ENCODE data around the gene WWC2. TPM values are rescaled to one million over a fixed set of nuclear protein-coding genes. Genes with fewer than 3 reads are reported as not detected.

WWC2 gene
- total RNA-seq, 4 donors from 2014 or later = 24.3 to 50.7 (median 41.8) TPM

DNA sequence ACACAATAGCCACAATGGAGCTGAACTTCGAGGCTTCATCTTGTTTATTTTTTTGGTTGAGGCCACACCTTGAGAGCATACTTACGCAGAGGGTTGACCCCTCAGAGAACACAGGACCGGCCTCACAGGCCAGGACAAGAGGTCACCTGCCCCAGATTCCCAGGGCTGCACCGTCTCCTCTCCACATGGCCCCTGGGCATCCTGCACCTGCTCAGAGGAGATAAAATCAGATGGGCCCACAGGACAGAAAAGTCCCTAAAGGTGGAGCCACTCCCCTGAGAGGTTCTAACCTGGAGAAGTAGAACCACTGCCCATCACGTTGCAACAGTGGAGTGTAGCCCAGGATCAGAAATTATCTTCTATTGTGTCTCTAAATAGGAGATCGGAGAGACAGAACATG, 224.2 kb downstream of the WWC2 start:
- TF ChIP-seq CTCF (IDR thresholded peaks at IDR 0.05; ENCODE audit: low read depth) = no peak

DNA sequence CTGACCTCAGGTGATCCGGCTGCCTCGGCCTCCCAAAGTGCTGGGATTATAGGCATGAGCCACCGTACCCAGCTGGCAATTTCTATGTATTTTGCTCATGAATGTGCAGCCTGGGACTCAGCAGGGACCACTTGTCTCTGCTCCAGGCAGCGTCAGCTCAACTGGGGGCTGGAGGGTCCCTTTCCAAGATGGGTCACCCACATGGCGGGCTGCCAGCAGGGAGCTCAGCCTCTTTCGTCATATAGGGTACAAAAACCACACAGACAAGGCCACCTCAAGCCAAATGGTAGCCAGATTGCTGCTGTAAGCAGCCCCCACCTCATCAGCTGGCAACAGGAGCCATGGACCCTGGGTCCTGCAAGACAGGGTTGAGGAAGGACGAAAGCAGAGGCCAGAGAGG, 225.6 kb downstream of the WWC2 start:
- no peak for TF ChIP-seq CTCF (IDR thresholded peaks at IDR 0.05; ENCODE audit: low read depth)

- no peak for TF ChIP-seq CTCF (IDR thresholded peaks at IDR 0.05; ENCODE audit: low read depth)
Observed at GRCh38 chr4:183326853-183327252, 227.8 kb downstream of the WWC2 start.

- TF ChIP-seq CTCF (IDR thresholded peaks at IDR 0.05; ENCODE audit: low read depth) = no peak
Observed at GRCh38 chr4:183327827-183328226, 228.8 kb downstream of the WWC2 start.

GRCh38 chr4:183328832-183329231, 229.8 kb downstream of the WWC2 start:
- no peak for TF ChIP-seq CTCF (IDR thresholded peaks at IDR 0.05; ENCODE audit: low read depth)

- TF ChIP-seq CTCF (IDR thresholded peaks at IDR 0.05; ENCODE audit: low read depth) = no peak
Observed at GRCh38 chr4:183329244-183329643, 230.2 kb downstream of the WWC2 start.

GRCh38 chr4:183329954-183330742, 231.1 kb downstream of the WWC2 start:
- TF ChIP-seq CTCF (IDR thresholded peaks at IDR 0.05; ENCODE audit: low read depth) = no peak

Measured in subcutaneous adipose tissue (tissue), 4 donors.